ENCODE results near the gene CFAP77.

The CFAP77 gene

GRCh38 chr9:132588501-132589147, 178.6 kb downstream of the CFAP77 start:
- H3K4me3 ChIP-seq (replicated peaks in 1 of 2; ENCODE audit: low read depth in 2 of 2, low read length in 2 of 2): no peak overlapping the region
- no peak for DNase-seq (ENCODE audit: low read depth in 2 of 2)
- TF ChIP-seq, protein P1, sequence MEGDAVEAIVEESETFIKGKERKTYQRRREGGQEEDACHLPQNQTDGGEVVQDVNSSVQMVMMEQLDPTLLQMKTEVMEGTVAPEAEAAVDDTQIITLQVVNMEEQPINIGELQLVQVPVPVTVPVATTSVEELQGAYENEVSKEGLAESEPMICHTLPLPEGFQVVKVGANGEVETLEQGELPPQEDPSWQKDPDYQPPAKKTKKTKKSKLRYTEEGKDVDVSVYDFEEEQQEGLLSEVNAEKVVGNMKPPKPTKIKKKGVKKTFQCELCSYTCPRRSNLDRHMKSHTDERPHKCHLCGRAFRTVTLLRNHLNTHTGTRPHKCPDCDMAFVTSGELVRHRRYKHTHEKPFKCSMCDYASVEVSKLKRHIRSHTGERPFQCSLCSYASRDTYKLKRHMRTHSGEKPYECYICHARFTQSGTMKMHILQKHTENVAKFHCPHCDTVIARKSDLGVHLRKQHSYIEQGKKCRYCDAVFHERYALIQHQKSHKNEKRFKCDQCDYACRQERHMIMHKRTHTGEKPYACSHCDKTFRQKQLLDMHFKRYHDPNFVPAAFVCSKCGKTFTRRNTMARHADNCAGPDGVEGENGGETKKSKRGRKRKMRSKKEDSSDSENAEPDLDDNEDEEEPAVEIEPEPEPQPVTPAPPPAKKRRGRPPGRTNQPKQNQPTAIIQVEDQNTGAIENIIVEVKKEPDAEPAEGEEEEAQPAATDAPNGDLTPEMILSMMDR (IDR thresholded peaks at IDR 0.05; ENCODE audit: low read depth, low read length): no peak

GRCh38 chr9:132589148-132590036, 179.4 kb downstream of the CFAP77 start:
- DNase-seq (ENCODE audit: low read depth in 2 of 2): no peak
- TF ChIP-seq, protein P1 (IDR thresholded peaks at IDR 0.05; ENCODE audit: low read depth, low read length): no peak
- H3K4me3 ChIP-seq (replicated peaks in 1 of 2; ENCODE audit: low read depth in 2 of 2, low read length in 2 of 2): no peak overlapping the region

- TF ChIP-seq, protein P1 (IDR thresholded peaks at IDR 0.05; ENCODE audit: low read depth, low read length): no peak
- H3K4me3 ChIP-seq (replicated peaks in 1 of 2; ENCODE audit: low read depth in 2 of 2, low read length in 2 of 2): no peak overlapping the region
- DNase-seq (ENCODE audit: low read depth in 2 of 2): no peak
Measured at GRCh38 chr9:132590037-132590317, 180.0 kb downstream of the CFAP77 start.

DNA sequence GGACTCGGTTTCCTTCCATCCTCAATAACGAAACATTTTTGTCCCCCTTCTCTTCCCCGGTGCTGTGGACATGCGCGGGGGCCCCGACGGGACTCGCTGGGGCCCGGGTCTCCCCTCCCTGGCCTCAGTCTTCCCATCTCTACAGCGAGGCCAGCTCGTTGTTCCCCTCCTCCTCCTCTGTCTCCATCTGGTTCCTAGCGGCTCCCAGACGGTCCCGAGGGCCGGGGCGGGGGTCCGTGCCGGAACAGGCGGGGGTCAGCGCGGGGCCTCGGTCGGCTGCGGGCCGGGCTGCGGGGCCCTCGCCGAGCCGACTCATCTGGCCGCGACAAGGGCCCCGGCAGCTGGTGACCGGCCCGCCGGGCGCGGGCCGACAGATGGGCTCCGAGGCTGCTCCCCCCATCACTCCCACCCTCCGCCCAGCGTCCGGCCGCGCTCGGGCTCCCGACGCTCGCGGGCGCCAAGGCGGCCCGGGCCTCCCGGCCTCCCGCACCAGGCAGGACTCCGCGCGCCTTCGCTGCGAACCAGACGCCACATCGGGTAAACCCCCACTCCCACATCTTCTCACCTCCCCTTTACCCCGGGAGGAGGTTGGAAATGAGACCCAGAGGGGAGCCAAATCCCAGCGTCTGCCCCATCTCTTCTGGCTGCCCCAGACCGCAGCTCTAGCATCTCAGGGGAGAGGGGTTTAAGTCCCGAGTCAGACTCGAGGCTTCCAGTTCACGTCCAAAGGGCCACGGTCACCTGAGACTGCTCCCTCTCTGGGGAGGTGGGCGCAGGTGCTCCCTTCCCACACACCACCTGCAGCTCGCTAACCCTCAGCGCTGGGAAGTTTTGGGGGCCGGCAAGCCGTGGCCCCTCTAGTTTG, 180.5 kb downstream of the CFAP77 start:
- no peak overlapping the region for H3K4me3 ChIP-seq (replicated peaks in 1 of 2; ENCODE audit: low read depth in 2 of 2, low read length in 2 of 2)
- TF ChIP-seq, protein P1 (IDR thresholded peaks at IDR 0.05; ENCODE audit: low read depth, low read length): no peak
- no peak for DNase-seq (ENCODE audit: low read depth in 2 of 2)

GRCh38 chr9:132591244-132591643, 181.2 kb downstream of the CFAP77 start:
- H3K4me3 ChIP-seq (replicated peaks in 1 of 2; ENCODE audit: low read depth in 2 of 2, low read length in 2 of 2): no peak overlapping the region
- no peak for DNase-seq (ENCODE audit: low read depth in 2 of 2)
- TF ChIP-seq, protein P1 (IDR thresholded peaks at IDR 0.05; ENCODE audit: low read depth, low read length): no peak

DNA sequence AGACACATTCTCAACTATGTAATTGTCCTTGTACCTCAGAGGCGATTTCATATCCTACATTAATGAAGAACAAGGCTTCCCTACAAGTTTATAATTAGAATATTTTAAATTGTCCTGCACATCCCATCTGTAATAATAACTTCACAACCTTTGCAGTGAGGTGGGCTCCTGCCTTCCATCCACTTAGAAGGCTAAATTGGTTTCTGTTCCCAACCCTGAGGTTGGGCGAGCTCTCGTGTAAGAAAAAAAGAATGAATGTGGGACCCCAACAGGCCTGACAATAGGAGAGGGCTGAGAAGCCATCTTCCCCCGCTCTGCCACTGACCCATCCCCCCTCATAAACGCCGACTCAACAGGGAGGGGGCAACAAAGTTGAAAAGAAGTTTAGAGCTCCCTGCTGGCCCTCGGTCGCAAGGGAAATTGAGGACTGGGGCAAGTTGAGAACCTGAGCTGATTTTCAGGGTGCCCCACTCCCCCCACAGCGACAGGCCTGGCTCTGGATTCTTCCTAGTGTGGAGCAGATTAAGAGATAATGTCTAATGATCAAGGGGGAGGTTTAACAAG, 181.8 kb downstream of the CFAP77 start:
- TF ChIP-seq, protein P1 (IDR thresholded peaks at IDR 0.05; ENCODE audit: low read depth, low read length): no peak
- H3K4me3 ChIP-seq (replicated peaks in 1 of 2; ENCODE audit: low read depth in 2 of 2, low read length in 2 of 2): no peak overlapping the region
- no peak for DNase-seq (ENCODE audit: low read depth in 2 of 2)

All from cardiac fibroblast (primary cell).